Measurements from ENCODE around the gene MON2. TPM values are rescaled to one million over a fixed set of nuclear protein-coding genes. Genes with fewer than 3 reads are reported as not detected.
A peak's percentile ranks its signal among the peaks of the same experiment; 100 is the strongest.
"Not testable (repeated sequence)": the region's sequence is repeated elsewhere in the genome, so short reads cannot be mapped to it uniquely, and the experiment has no call there.

Gene MON2
- total RNA-seq, 1 donor from 2014 or later, result 67.3 TPM

GRCh38 chr12:62446754-62447452 lies 19.7 kb upstream of the MON2 start:
- no peaks in the 10 kb centered on the region for H3K4me1 ChIP-seq (ENCODE audit: control insufficient read depth in 3 of 3, insufficient read depth in 3 of 3, low read length in 3 of 3)
- H3K9ac ChIP-seq (ENCODE audit: low read depth in 1 of 3, low read length in 3 of 3), result no peak overlapping the region
- no peak overlapping the region for H3K4me3 ChIP-seq (ENCODE audit: low read length in 3 of 3)
- no peaks in the 10 kb centered on the region for H3K27me3 ChIP-seq (ENCODE audit: control insufficient read depth in 3 of 3, insufficient read depth in 3 of 3, low read length in 3 of 3)
- H3K9me3 ChIP-seq (ENCODE audit: control insufficient read depth in 3 of 3, low read length in 3 of 3), result peaks cover 0 to 5% (median 0%) of the 10 kb centered on the region in 3 donors
- no peaks in the 10 kb centered on the region for H3K36me3 ChIP-seq (ENCODE audit: control insufficient read depth in 3 of 3, insufficient read depth in 3 of 3, low read length in 3 of 3)
- no peak overlapping the region for H3K27ac ChIP-seq (ENCODE audit: low read depth, low read length)

- Histone ChIP-seq H3K4me1 (ENCODE audit: control insufficient read depth in 3 of 3, insufficient read depth in 3 of 3, low read length in 3 of 3) (no peaks in the 10 kb centered on the region), H3K4me3 (ENCODE audit: low read length in 3 of 3) (no peak overlapping the region), H3K27ac (ENCODE audit: low read depth, low read length) (no peak overlapping the region), H3K27me3 (ENCODE audit: control insufficient read depth in 3 of 3, insufficient read depth in 3 of 3, low read length in 3 of 3) (no peaks in the 10 kb centered on the region), H3K9me3 (ENCODE audit: control insufficient read depth in 3 of 3, low read length in 3 of 3) (peaks cover 0 to 4% (median 0%) of the 10 kb centered on the region in 3 donors), H3K9ac (ENCODE audit: low read depth in 1 of 3, low read length in 3 of 3) (no peak overlapping the region), H3K36me3 (ENCODE audit: control insufficient read depth in 3 of 3, insufficient read depth in 3 of 3, low read length in 3 of 3) (no peaks in the 10 kb centered on the region)
Observed at GRCh38 chr12:62448436-62448835, 18.2 kb upstream of the MON2 start.

DNA sequence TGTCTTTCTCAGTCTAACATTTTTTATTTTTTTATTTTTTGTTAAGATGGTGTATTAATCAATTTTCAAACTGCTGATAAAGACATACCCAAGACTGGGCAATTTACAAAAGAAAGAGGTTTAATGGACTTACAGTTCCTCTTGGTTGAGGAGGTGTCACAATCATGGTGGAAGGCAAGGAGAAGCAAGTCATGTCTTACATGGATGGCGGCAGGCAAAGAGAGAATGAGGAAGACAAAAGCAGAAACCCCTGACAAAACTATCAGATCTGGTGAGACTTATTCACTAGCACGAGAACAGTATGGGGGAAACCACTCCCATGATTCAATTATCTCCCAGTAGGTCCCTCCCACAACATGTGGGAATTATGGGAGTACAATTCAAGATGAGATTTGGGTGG lies 11.2 kb upstream of the MON2 start:
- not testable (repeated sequence) for H3K4me3 ChIP-seq (ENCODE audit: low read length in 3 of 3); H3K9me3 ChIP-seq (ENCODE audit: control insufficient read depth in 3 of 3, low read length in 3 of 3); H3K27me3 ChIP-seq (ENCODE audit: control insufficient read depth in 3 of 3, insufficient read depth in 3 of 3, low read length in 3 of 3); H3K27ac ChIP-seq (ENCODE audit: low read depth, low read length); H3K9ac ChIP-seq (ENCODE audit: low read depth in 1 of 3, low read length in 3 of 3); H3K36me3 ChIP-seq (ENCODE audit: control insufficient read depth in 3 of 3, insufficient read depth in 3 of 3, low read length in 3 of 3); H3K4me1 ChIP-seq (ENCODE audit: control insufficient read depth in 3 of 3, insufficient read depth in 3 of 3, low read length in 3 of 3)

DNA sequence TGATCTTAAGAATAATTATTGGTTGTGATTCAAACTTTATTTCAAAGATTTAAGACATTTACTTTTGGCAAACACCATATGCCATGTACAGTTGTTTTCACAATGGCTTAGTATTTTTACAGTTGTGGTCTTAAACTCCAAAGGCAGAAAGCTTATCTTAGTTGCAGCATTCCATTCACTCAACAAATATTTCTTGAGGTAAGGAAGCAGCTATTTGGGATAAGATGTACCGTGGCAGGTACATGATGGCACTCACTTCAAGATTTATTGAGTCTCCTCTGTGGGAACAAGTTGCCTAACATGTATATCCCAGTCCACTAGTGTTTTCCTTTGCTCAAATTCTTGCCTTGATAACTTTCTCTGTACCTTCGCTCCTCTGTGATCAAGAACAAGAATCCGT lies 8.0 kb upstream of the MON2 start:
- H3K27me3 ChIP-seq (ENCODE audit: control insufficient read depth in 3 of 3, insufficient read depth in 3 of 3, low read length in 3 of 3), result no peaks in the 10 kb centered on the region
- no peak overlapping the region for H3K4me3 ChIP-seq (ENCODE audit: low read length in 3 of 3)
- no peak overlapping the region for H3K27ac ChIP-seq (ENCODE audit: low read depth, low read length)
- no peaks in the 10 kb centered on the region for H3K9me3 ChIP-seq (ENCODE audit: control insufficient read depth in 3 of 3, low read length in 3 of 3)
- H3K36me3 ChIP-seq (ENCODE audit: control insufficient read depth in 3 of 3, insufficient read depth in 3 of 3, low read length in 3 of 3), result no peaks in the 10 kb centered on the region
- no peaks in the 10 kb centered on the region for H3K4me1 ChIP-seq (ENCODE audit: control insufficient read depth in 3 of 3, insufficient read depth in 3 of 3, low read length in 3 of 3)
- H3K9ac ChIP-seq (ENCODE audit: low read depth in 1 of 3, low read length in 3 of 3), result no peak overlapping the region

DNA sequence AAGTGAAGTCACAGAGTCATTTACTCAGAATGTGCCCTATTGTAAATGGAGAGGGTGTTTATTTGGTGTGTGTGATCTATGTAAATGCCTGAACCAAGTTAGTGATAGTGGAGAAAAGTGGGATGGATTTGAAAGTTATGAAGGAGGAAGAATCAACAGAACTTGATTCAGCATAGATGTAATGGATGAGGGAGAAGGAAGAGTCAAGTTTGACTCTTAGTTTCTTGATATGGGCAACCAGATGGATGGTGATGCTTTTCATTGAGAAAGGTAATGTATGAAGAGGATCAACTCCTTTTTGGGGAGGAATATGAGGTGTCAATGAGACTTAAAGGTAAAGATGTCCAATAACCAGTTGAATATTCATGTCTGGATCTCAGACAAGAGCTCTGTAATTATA lies 6.7 kb upstream of the MON2 start:
- Histone ChIP-seq H3K4me3 (ENCODE audit: low read length in 3 of 3) (no peak overlapping the region), H3K4me1 (ENCODE audit: control insufficient read depth in 3 of 3, insufficient read depth in 3 of 3, low read length in 3 of 3) (no peaks in the 10 kb centered on the region), H3K9me3 (ENCODE audit: control insufficient read depth in 3 of 3, low read length in 3 of 3) (no peaks in the 10 kb centered on the region), H3K9ac (ENCODE audit: low read depth in 1 of 3, low read length in 3 of 3) (no peak overlapping the region), H3K27me3 (ENCODE audit: control insufficient read depth in 3 of 3, insufficient read depth in 3 of 3, low read length in 3 of 3) (no peaks in the 10 kb centered on the region), H3K36me3 (ENCODE audit: control insufficient read depth in 3 of 3, insufficient read depth in 3 of 3, low read length in 3 of 3) (no peaks in the 10 kb centered on the region), H3K27ac (ENCODE audit: low read depth, low read length) (no peak overlapping the region)

DNA sequence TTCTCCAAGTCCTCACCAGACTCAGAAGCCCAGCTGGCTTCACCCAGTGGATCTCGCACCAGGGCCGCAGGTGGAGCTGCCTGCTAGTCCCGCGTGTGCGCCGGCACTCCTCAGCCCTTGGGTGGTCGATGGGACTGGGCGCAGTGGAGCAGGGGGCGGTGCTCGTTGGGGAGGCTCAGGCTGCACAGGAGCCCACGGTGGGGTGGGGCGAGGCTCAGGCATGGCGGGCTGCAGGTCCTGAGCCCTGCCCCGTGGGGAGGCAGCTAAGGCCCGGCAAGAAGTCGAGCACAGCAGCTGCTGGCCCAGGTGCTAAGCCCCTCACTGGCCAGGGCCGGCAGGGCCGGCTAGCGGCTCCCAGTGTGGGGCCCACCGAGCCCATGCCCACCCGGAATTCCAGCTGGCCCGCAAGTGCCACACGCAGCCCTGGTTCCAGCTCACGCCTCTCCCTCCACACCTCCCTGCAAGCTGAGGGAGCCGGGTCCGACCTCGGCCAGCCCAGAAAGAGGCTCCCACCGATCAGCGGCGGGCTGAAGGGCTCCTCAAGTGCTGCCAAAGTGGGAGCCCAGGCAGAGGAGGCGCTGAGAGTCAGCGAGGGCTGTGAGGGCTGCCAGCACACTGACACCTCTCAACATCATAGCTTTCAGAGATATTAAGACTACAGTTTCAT lies 5.3 kb upstream of the MON2 start:
- H3K4me1 ChIP-seq (ENCODE audit: control insufficient read depth in 3 of 3, insufficient read depth in 3 of 3, low read length in 3 of 3); H3K27ac ChIP-seq (ENCODE audit: low read depth, low read length); H3K27me3 ChIP-seq (ENCODE audit: control insufficient read depth in 3 of 3, insufficient read depth in 3 of 3, low read length in 3 of 3); H3K9ac ChIP-seq (ENCODE audit: low read depth in 1 of 3, low read length in 3 of 3); H3K9me3 ChIP-seq (ENCODE audit: control insufficient read depth in 3 of 3, low read length in 3 of 3); H3K36me3 ChIP-seq (ENCODE audit: control insufficient read depth in 3 of 3, insufficient read depth in 3 of 3, low read length in 3 of 3); H3K4me3 ChIP-seq (ENCODE audit: low read length in 3 of 3): not testable (repeated sequence)

DNA sequence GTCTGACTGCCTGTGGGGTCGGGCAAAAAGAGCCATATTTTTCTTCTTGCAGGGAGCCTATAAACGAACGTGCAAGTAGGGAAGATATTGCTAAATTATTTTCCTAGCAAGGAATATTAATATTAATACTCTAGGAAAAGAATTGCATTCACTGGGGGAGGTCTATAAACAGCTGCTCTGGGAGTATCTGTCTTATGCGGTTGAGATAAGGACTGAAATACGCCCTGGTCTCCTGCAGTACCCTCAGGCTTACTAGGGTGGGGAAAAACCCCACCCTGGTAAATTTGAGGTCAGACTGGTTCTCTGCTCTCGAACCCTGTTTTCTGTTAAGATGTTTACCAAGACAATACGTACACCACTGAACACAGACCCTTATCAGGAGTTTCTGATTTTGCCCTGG lies 3.4 kb upstream of the MON2 start:
- H3K27ac ChIP-seq (ENCODE audit: low read depth, low read length); H3K27me3 ChIP-seq (ENCODE audit: control insufficient read depth in 3 of 3, insufficient read depth in 3 of 3, low read length in 3 of 3); H3K9ac ChIP-seq (ENCODE audit: low read depth in 1 of 3, low read length in 3 of 3); H3K36me3 ChIP-seq (ENCODE audit: control insufficient read depth in 3 of 3, insufficient read depth in 3 of 3, low read length in 3 of 3); H3K9me3 ChIP-seq (ENCODE audit: control insufficient read depth in 3 of 3, low read length in 3 of 3); H3K4me3 ChIP-seq (ENCODE audit: low read length in 3 of 3): not testable (repeated sequence)
- H3K4me1 ChIP-seq (ENCODE audit: control insufficient read depth in 3 of 3, insufficient read depth in 3 of 3, low read length in 3 of 3), result peaks cover 0 to 11% (median 7%) of the 10 kb centered on the region in 3 donors

GRCh38 chr12:62466018-62466593 lies 520 bp upstream of the MON2 start:
- H3K27me3 ChIP-seq (ENCODE audit: control insufficient read depth in 3 of 3, insufficient read depth in 3 of 3, low read length in 3 of 3), result no peaks in the 10 kb centered on the region
- peak overlapping the region; percentile 97 to 99 (median 99) for H3K9ac ChIP-seq (ENCODE audit: low read depth in 1 of 3, low read length in 3 of 3)
- H3K36me3 ChIP-seq (ENCODE audit: control insufficient read depth in 3 of 3, insufficient read depth in 3 of 3, low read length in 3 of 3), result no peaks in the 10 kb centered on the region
- H3K27ac ChIP-seq (ENCODE audit: low read depth, low read length), result peak overlapping the region; percentile 93
- H3K4me3 ChIP-seq (ENCODE audit: low read length in 3 of 3), result peak overlapping the region; percentile 83 to 100 (median 97)
- no peaks in the 10 kb centered on the region for H3K9me3 ChIP-seq (ENCODE audit: control insufficient read depth in 3 of 3, low read length in 3 of 3)
- H3K4me1 ChIP-seq (ENCODE audit: control insufficient read depth in 3 of 3, insufficient read depth in 3 of 3, low read length in 3 of 3), result peaks cover 3 to 18% (median 16%) of the 10 kb centered on the region in 3 donors

GRCh38 chr12:62468397-62468796 lies 1.8 kb downstream of the MON2 start:
- H3K27ac ChIP-seq (ENCODE audit: low read depth, low read length), result no peak overlapping the region
- no peaks in the 10 kb centered on the region for H3K27me3 ChIP-seq (ENCODE audit: control insufficient read depth in 3 of 3, insufficient read depth in 3 of 3, low read length in 3 of 3)
- H3K9ac ChIP-seq (ENCODE audit: low read depth in 1 of 3, low read length in 3 of 3), result no peak overlapping the region
- H3K36me3 ChIP-seq (ENCODE audit: control insufficient read depth in 3 of 3, insufficient read depth in 3 of 3, low read length in 3 of 3), result no peaks in the 10 kb centered on the region
- peak overlapping the region in 1 of 3 donors; percentile 100 for H3K4me3 ChIP-seq (ENCODE audit: low read length in 3 of 3)
- H3K9me3 ChIP-seq (ENCODE audit: control insufficient read depth in 3 of 3, low read length in 3 of 3), result no peaks in the 10 kb centered on the region
- H3K4me1 ChIP-seq (ENCODE audit: control insufficient read depth in 3 of 3, insufficient read depth in 3 of 3, low read length in 3 of 3), result peaks cover 11 to 26% (median 21%) of the 10 kb centered on the region in 3 donors

DNA sequence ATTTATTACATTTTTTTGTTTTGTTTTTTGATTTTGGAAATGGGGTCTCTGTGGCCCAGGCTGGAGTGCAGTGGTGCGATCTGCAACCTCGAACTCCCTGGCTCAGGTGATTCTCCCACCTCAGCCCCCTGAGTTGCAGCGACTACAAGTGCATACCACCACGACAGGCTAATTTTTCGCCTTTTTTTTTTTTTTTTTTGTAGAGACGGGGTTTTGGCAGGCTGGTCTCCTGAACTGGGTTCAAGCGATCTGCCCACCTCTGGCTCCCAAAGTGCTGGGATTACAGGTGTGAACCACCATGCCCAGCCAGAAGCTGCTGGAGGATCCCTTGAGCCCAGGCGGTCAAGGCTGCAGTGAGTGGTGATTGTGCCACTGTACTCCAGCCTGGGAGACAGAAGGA lies 2.3 kb downstream of the MON2 start:
- Histone ChIP-seq H3K4me3 (ENCODE audit: low read length in 3 of 3) (peak overlapping the region in 2 of 3 donors; percentile 23 to 100), H3K36me3 (ENCODE audit: control insufficient read depth in 3 of 3, insufficient read depth in 3 of 3, low read length in 3 of 3) (no peaks in the 10 kb centered on the region), H3K27me3 (ENCODE audit: control insufficient read depth in 3 of 3, insufficient read depth in 3 of 3, low read length in 3 of 3) (no peaks in the 10 kb centered on the region), H3K4me1 (ENCODE audit: control insufficient read depth in 3 of 3, insufficient read depth in 3 of 3, low read length in 3 of 3) (peaks cover 11 to 26% (median 21%) of the 10 kb centered on the region in 3 donors), H3K9ac (ENCODE audit: low read depth in 1 of 3, low read length in 3 of 3) (no peak overlapping the region), H3K27ac (ENCODE audit: low read depth, low read length) (no peak overlapping the region), H3K9me3 (ENCODE audit: control insufficient read depth in 3 of 3, low read length in 3 of 3) (no peaks in the 10 kb centered on the region)

All from skeletal muscle tissue (tissue), 4 donors.